Activated CD4-positive, alpha-beta T cell treated with anti-CD3 and anti-CD28 coated beads, Interleukin-2, amount 10 ng/mL, durations not matched to agents 7 days and 5 days (primary cell): ENCODE results near the gene ATP13A4. TPM values are rescaled to one million over a fixed set of nuclear protein-coding genes. Genes with fewer than 3 reads are reported as not detected.

Experiments used
- CTCF ChIA-PET: fragments of 350-600 bp; sonication (Branson Sonifier 250); formaldehyde crosslinking; loops from one replicate; lab custom pipeline; 2021; ENCODE audit warnings: antibody characterized with exemption; lab: Charles Lee
- POLR2A ChIA-PET: fragments of 350-600 bp; sonication (Branson Sonifier 250); formaldehyde crosslinking; loops from one replicate; lab custom pipeline; 2021; ENCODE audit warnings: antibody characterized with exemption; lab: Charles Lee
- DNase-seq: peaks from one replicate; pipeline ENCODE4 v3.0.0-alpha.2; 2020
- H3K27ac Mint-ChIP-seq: one replicate; pipeline ENCODE4 v1.8.0; 2021; ENCODE audit warnings: mild to moderate bottlenecking, moderate library complexity, mixed read lengths
- H3K27me3 Mint-ChIP-seq: one replicate; pipeline ENCODE4 v1.8.0; 2021; ENCODE audit warnings: mixed read lengths
- H3K36me3 Mint-ChIP-seq: one replicate; pipeline ENCODE4 v1.8.0; 2021; ENCODE audit warnings: low read depth, mixed read lengths
- H3K4me1 Mint-ChIP-seq: one replicate; pipeline ENCODE4 v1.8.0; 2021; ENCODE audit warnings: mixed read lengths
- H3K4me3 Mint-ChIP-seq: one replicate; pipeline ENCODE4 v1.8.0; 2021; ENCODE audit warnings: mild to moderate bottlenecking, moderate library complexity, mixed read lengths
- H3K9me3 Mint-ChIP-seq: one replicate; pipeline ENCODE4 v1.8.0; 2021; ENCODE audit warnings: mixed read lengths
- total RNA-seq, 2 experiments: library from RNA; stranded (reverse); gene quantifications; one replicate each; pipeline ENCODE4 v1.2.3, GENCODE V29; 2021

The ATP13A4 gene
- total RNA-seq, 2 experiments from 2014 or later = 1.1 to 1.6 TPM

DNA sequence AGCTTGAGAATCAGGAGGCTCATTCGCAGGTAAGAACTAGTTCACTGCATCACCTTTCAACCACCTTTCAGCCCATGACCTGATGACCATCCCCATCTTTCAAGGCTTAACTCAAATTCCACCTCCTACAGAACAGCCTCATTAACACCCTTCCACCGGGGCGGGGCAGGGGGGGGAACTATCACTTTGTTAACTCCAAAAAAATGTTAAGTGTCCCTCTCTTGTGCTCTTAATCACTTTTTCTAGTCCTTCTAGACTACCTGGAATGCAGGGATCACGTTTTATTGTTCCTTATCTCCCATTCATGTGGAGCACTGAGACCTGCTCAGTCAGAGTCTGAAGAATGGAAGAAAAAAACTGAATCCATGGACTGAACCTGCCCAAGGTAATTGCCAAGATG, 51.8 kb downstream of the ATP13A4 start:
- Mint-ChIP-seq H3K9me3 (no peaks in the 10 kb centered on the region), H3K36me3 (no peaks in the 10 kb centered on the region), H3K27ac (no peak overlapping the region), H3K4me1 (no peaks in the 10 kb centered on the region), H3K4me3 (no peak overlapping the region), H3K27me3 (no peaks in the 10 kb centered on the region)
- no peak for DNase-seq
- POLR2A ChIA-PET = no interaction called here
- CTCF ChIA-PET = no interaction called here

GRCh38 chr3:193499801-193500485, 54.8 kb downstream of the ATP13A4 start:
- Mint-ChIP-seq H3K27ac (no peak overlapping the region), H3K36me3 (no peaks in the 10 kb centered on the region), H3K9me3 (no peaks in the 10 kb centered on the region), H3K4me3 (no peak overlapping the region), H3K27me3 (no peaks in the 10 kb centered on the region), H3K4me1 (no peaks in the 10 kb centered on the region)
- POLR2A ChIA-PET = no interaction called here
- no peak for DNase-seq
- CTCF ChIA-PET = no interaction called here

GRCh38 chr3:193499136-193499770, 55.4 kb downstream of the ATP13A4 start:
- Mint-ChIP-seq H3K9me3 (no peaks in the 10 kb centered on the region), H3K4me3 (no peak overlapping the region), H3K4me1 (no peaks in the 10 kb centered on the region), H3K27me3 (no peaks in the 10 kb centered on the region), H3K27ac (no peak overlapping the region), H3K36me3 (no peaks in the 10 kb centered on the region)
- CTCF ChIA-PET = no interaction called here
- no peak for DNase-seq
- POLR2A ChIA-PET = no interaction called here

DNA sequence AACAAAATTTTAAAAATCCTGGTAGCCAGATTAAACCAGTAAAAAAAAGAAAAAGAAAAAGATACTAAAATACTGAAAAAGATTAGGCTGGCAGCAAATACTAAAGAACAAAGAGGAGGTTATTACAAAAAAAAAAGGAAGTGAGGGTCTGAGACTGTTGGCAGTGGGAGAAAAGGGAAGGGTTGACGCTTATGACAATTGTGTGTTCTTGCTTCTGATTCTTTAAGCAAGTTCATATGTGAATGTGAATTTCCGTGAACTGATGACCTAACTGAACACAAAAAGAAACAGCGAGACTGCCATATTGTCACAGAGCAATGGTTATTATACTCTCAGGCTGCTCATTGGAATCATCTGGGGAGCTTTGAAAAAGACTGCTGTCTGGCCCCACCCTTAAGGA, 56.5 kb downstream of the ATP13A4 start:
- no peak overlapping the region for H3K4me3 Mint-ChIP-seq
- H3K27me3 Mint-ChIP-seq = no peaks in the 10 kb centered on the region
- H3K27ac Mint-ChIP-seq = no peak overlapping the region
- POLR2A ChIA-PET = no interaction called here
- CTCF ChIA-PET = no interaction called here
- H3K4me1 Mint-ChIP-seq = no peaks in the 10 kb centered on the region
- no peaks in the 10 kb centered on the region for H3K9me3 Mint-ChIP-seq
- no peaks in the 10 kb centered on the region for H3K36me3 Mint-ChIP-seq
- no peak for DNase-seq

DNA sequence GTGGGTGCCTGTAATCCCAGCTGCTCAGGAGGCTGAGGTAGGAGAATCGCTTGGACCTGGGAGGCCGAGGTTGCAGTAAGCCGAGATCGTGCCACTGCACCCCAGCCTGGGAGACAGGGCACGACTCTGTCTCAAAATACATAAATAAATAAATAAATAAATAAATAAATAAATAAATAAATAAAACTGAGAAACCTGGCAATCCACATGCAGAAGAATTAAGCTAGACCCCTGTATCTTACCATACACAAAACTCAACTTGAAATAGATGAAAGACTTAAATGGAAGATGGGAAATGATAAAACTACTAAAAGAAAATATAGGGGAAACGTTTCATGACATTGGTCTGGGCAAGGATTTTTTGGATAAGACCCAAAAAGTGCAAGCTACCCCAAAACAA, 58.0 kb downstream of the ATP13A4 start:
- Mint-ChIP-seq H3K4me1 (no peaks in the 10 kb centered on the region), H3K27me3 (no peaks in the 10 kb centered on the region), H3K9me3 (no peaks in the 10 kb centered on the region), H3K27ac (no peak overlapping the region), H3K4me3 (no peak overlapping the region), H3K36me3 (no peaks in the 10 kb centered on the region)
- POLR2A ChIA-PET = no interaction called here
- CTCF ChIA-PET = interaction anchor here (0.6 kb wide), 1 partner anchor 12 kb away, joined by 6 read pairs; no protein-coding TSS in a partner anchor
- DNase-seq = no peak

GRCh38 chr3:193491026-193491425, 63.7 kb downstream of the ATP13A4 start:
- H3K36me3 Mint-ChIP-seq = no peaks in the 10 kb centered on the region
- ChIA-PET POLR2A (no interaction called here), CTCF (interaction anchor here (0.6 kb wide), 1 partner anchor 122 kb away, joined by 3 read pairs; no protein-coding TSS in a partner anchor)
- no peaks in the 10 kb centered on the region for H3K9me3 Mint-ChIP-seq
- H3K27ac Mint-ChIP-seq = no peak overlapping the region
- no peaks in the 10 kb centered on the region for H3K27me3 Mint-ChIP-seq
- no peak overlapping the region for H3K4me3 Mint-ChIP-seq
- no peaks in the 10 kb centered on the region for H3K4me1 Mint-ChIP-seq
- no peak for DNase-seq

GRCh38 chr3:193490580-193490979, 64.1 kb downstream of the ATP13A4 start:
- H3K4me1 Mint-ChIP-seq = no peaks in the 10 kb centered on the region
- no peaks in the 10 kb centered on the region for H3K36me3 Mint-ChIP-seq
- CTCF ChIA-PET = interaction anchor here (0.6 kb wide), 1 partner anchor 123 kb away, joined by 3 read pairs; no protein-coding TSS in a partner anchor
- H3K27ac Mint-ChIP-seq = no peak overlapping the region
- no peaks in the 10 kb centered on the region for H3K9me3 Mint-ChIP-seq
- no peak overlapping the region for H3K4me3 Mint-ChIP-seq
- POLR2A ChIA-PET = no interaction called here
- no peak for DNase-seq
- H3K27me3 Mint-ChIP-seq = no peaks in the 10 kb centered on the region

DNA sequence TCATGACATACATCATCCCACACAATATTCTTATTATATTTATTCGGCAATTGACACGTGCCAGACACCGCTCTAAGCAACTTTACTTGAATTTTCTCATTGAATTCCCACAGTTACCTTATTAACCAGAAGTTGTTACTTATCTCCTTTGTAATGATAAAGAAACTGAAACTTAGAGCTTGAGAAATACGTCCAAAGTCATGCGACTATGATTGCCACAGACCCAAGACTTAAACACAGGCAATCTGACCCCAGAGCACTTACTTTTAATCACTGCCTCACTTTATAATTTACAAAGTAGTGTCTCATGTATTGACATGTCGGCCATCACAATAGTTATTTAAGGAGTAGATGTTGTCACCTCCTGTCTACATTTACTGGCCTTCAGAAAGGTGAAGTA, 64.7 kb downstream of the ATP13A4 start:
- H3K27ac Mint-ChIP-seq = no peak overlapping the region
- no peaks in the 10 kb centered on the region for H3K27me3 Mint-ChIP-seq
- H3K36me3 Mint-ChIP-seq = no peaks in the 10 kb centered on the region
- ChIA-PET POLR2A (no interaction called here), CTCF (no interaction called here)
- H3K9me3 Mint-ChIP-seq = no peaks in the 10 kb centered on the region
- H3K4me3 Mint-ChIP-seq = no peak overlapping the region
- H3K4me1 Mint-ChIP-seq = no peaks in the 10 kb centered on the region
- no peak for DNase-seq

DNA sequence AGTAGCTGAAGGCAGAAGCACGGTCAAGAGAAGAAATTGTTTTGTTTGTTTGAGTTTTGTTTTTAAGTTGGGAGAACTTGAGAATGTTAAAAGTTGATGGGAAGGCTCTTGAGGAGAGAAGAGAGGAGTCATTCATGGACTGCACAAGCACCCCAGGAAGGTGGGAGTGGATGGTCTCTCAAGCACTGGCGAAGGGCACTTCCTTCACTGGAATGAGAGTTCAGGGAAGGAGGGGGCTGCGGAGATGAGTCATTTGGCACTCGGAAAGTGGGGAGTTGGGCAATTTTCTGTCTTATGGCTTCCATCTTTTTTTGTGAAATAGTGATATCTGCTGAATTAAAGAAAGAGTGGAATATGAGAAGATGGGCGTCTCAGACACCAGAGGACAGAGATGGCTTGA, 66.0 kb downstream of the ATP13A4 start:
- ChIA-PET POLR2A (no interaction called here), CTCF (no interaction called here)
- DNase-seq = no peak
- no peaks in the 10 kb centered on the region for H3K9me3 Mint-ChIP-seq
- H3K27ac Mint-ChIP-seq = no peak overlapping the region
- no peaks in the 10 kb centered on the region for H3K27me3 Mint-ChIP-seq
- H3K4me1 Mint-ChIP-seq = no peaks in the 10 kb centered on the region
- H3K36me3 Mint-ChIP-seq = no peaks in the 10 kb centered on the region
- no peak overlapping the region for H3K4me3 Mint-ChIP-seq

- Mint-ChIP-seq H3K27ac (no peak overlapping the region), H3K9me3 (no peaks in the 10 kb centered on the region), H3K36me3 (no peaks in the 10 kb centered on the region), H3K27me3 (peaks cover 3% of the 10 kb centered on the region), H3K4me1 (no peaks in the 10 kb centered on the region), H3K4me3 (no peak overlapping the region)
- CTCF ChIA-PET = no interaction called here
- POLR2A ChIA-PET = no interaction called here
- no peak for DNase-seq
Observed at GRCh38 chr3:193483988-193484539, 70.6 kb downstream of the ATP13A4 start.

GRCh38 chr3:193481436-193481835, 73.3 kb downstream of the ATP13A4 start:
- Mint-ChIP-seq H3K27ac (no peak overlapping the region), H3K27me3 (peaks cover 8% of the 10 kb centered on the region), H3K4me1 (no peaks in the 10 kb centered on the region), H3K9me3 (no peaks in the 10 kb centered on the region), H3K36me3 (no peaks in the 10 kb centered on the region), H3K4me3 (no peak overlapping the region)
- ChIA-PET POLR2A (no interaction called here), CTCF (no interaction called here)
- no peak for DNase-seq

DNA sequence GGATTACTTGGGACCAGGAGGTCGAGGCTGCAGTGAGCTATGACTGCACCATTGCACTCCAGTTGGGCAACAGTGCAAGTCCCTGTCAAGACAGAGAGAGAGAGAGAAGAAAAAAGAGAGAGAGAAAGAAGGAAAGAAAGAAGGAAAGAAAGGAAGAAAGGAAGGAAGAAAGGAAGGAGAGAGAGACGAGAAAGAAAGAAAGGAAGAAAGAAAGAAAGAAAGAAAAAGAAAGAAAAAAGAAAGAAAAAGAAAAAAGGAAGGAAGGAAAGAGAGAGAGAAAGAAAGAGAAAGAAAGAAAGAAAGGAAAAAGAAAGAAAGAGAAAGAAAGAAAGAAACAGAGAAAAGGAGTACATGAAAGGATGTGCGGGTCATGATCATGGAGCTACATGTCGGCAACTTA, 80.2 kb downstream of the ATP13A4 start:
- Mint-ChIP-seq H3K27ac (no peak overlapping the region), H3K9me3 (no peaks in the 10 kb centered on the region), H3K4me1 (no peaks in the 10 kb centered on the region), H3K4me3 (no peak overlapping the region), H3K27me3 (peaks cover 5% of the 10 kb centered on the region), H3K36me3 (no peaks in the 10 kb centered on the region)
- CTCF ChIA-PET = interaction anchor here (0.7 kb wide), 1 partner anchor 8 kb away, joined by 5 read pairs; no protein-coding TSS in a partner anchor
- no peak for DNase-seq
- POLR2A ChIA-PET = no interaction called here

DNA sequence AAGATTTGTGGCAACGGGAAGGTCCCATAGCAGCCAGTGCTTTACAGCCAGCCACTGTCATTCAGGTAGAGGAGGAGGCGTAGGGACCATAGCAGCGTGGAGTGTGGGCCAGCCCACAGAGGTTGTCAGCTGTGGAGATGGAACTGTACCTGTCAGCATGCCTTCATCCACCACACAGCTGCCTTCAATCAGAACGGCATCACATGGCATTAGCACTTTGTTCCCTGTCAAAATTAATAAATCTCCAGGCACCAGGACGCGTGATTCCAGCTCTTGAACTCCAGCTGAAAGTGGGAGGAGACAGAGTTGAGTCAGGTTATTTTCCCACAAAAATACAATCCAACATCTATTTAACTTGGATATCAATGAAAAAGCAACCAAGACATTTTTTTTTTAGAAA, 84.0 kb downstream of the ATP13A4 start:
- H3K27ac Mint-ChIP-seq = no peak overlapping the region
- DNase-seq = no peak
- H3K36me3 Mint-ChIP-seq = no peaks in the 10 kb centered on the region
- no peak overlapping the region for H3K4me3 Mint-ChIP-seq
- H3K4me1 Mint-ChIP-seq = no peaks in the 10 kb centered on the region
- ChIA-PET CTCF (interaction anchor here (0.6 to 0.7 kb wide), 2 partner anchors 77 to 1179 kb away, joined by 3 read pairs; no protein-coding TSS in a partner anchor), POLR2A (no interaction called here)
- H3K27me3 Mint-ChIP-seq = no peaks in the 10 kb centered on the region
- H3K9me3 Mint-ChIP-seq = no peaks in the 10 kb centered on the region
